Fibroblast of the aortic adventitia (primary cell): ENCODE measurements around the gene PRDM16. TPM values are rescaled to one million over a fixed set of nuclear protein-coding genes. Genes with fewer than 3 reads are reported as not detected.

Source experiments
- DNase-seq: peaks from one replicate; pipeline ENCODE4 v3.0.0-alpha.2; 2010; ENCODE audit warnings: low read depth
- H3K4me3 ChIP-seq: 2 replicates; pipeline ENCODE4 v1.5.1; 2011; ENCODE audit warnings: low read depth, mild to moderate bottlenecking, control low read depth, low read length, moderate library complexity
- CTCF ChIP-seq: IDR thresholded peaks from 2 replicates; pipeline ENCODE4 v1.5.1; 2011; ENCODE audit warnings: mild to moderate bottlenecking, low read length, control low read depth, inconsistent platforms; ENCODE audit not compliant: insufficient read depth
- total RNA-seq: library from RNA; depleted of rRNA; stranded (reverse); fragments of >200 nt; gene quantifications from 2 replicates; pipeline ENCODE4 v1.2.3, GENCODE V29; 2012; ENCODE audit warnings: low replicate concordance

PRDM16 gene
- total RNA-seq, 1 donor, result 11.3 TPM

- no peak for TF ChIP-seq CTCF
- DNase-seq, result no peak
- no peak overlapping the region for H3K4me3 ChIP-seq
These were observed 52.0 kb downstream of the PRDM16 start for GRCh38 chr1:3120994-3121393.

- no peak overlapping the region for H3K4me3 ChIP-seq
- TF ChIP-seq CTCF, result no peak
- DNase-seq, result no peak
These were observed 52.6 kb downstream of the PRDM16 start for GRCh38 chr1:3121401-3122210.

DNA sequence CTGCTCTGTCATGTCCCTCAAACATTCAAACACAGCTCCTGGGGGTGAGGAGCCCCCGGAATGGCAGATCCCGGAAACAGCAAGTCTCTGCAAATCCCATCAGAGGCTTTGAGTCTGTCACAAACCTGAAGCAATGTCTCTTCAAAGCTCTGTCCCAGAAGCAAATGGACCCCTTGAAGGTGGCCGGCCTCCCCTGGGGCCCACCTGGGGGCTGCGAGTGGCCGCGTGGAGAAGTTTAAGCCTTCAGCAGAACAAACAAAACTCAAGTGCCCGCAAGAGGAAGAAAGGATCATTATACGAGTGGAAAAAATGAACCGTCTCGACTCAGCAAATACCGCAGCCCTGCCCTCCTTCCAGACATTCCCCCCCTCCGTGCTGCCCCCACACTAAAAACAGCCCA lies 53.3 kb downstream of the PRDM16 start:
- TF ChIP-seq CTCF, result no peak
- no peak overlapping the region for H3K4me3 ChIP-seq
- DNase-seq, result no peak

DNA sequence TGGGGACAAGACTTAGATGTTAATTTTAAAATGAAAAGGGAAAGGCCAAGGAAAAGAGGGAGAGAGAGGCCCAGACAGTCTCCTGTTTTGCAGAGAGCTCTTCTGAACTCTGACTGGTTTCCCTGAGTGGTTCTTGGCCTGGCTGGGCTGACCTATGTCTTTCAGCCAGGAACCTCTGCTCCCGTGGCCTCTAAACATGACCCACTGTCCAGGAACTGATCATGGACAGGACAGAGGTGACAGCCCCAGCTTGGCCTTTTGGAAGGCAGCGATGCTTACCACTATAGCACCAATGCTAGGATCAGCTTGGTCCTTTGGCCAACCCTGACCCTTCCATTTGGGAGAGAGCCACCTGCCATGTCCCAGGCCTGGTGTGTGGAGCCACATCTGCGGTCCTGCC lies 55.2 kb downstream of the PRDM16 start:
- DNase-seq, result no peak
- H3K4me3 ChIP-seq, result no peak overlapping the region
- TF ChIP-seq CTCF, result no peak

DNA sequence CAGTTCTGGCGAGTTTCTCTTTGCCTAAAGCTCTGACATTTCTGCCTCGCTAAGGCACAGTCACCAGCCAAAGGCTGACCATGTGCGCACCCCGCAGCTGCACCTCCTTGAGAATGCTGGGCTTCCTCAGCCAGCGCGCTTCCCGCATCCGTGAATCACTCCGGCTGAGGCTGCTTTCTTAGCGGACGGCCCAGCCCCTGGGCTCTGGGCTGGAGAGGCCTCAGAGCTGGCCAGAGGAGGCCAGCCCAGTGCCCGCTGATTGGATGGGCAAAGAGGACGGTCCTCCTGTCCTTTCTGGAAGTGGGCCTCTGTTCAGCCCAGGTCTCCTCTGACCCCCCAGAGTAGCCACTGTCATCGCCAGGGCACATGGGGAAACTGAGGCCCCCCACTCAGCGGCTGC lies 56.1 kb downstream of the PRDM16 start:
- no peak for TF ChIP-seq CTCF
- no peak overlapping the region for H3K4me3 ChIP-seq
- DNase-seq, result no peak

GRCh38 chr1:3125546-3126368 lies 56.8 kb downstream of the PRDM16 start:
- DNase-seq, result no peak
- H3K4me3 ChIP-seq, result no peak overlapping the region
- no peak for TF ChIP-seq CTCF
